GM19468 (cell line): ENCODE results near the gene CBX8.

Experiments
- ATAC-seq: cut with Tn5 transposase; IDR thresholded peaks from one replicate; pipeline ENCODE4 v1.9.1; 2021; ENCODE audit warnings: mild to moderate bottlenecking, moderate library complexity, moderate number of reproducible peaks; ENCODE audit not compliant: unreplicated experiment; ENCODE audit errors: extremely low read depth

CBX8 gene

GRCh38 chr17:79821331-79822095 lies 24.6 kb upstream of the CBX8 start:
- no peak for ATAC-seq

GRCh38 chr17:79820959-79821330 lies 24.1 kb upstream of the CBX8 start:
- ATAC-seq: no peak

- ATAC-seq: no peak
These were observed 22.8 kb upstream of the CBX8 start for GRCh38 chr17:79819534-79820276.

GRCh38 chr17:79819085-79819484 lies 22.2 kb upstream of the CBX8 start:
- ATAC-seq: no peak

GRCh38 chr17:79818026-79818758 lies 21.3 kb upstream of the CBX8 start:
- ATAC-seq: no peak

GRCh38 chr17:79815836-79816461 lies 19.1 kb upstream of the CBX8 start:
- no peak for ATAC-seq

GRCh38 chr17:79814974-79815835 lies 18.3 kb upstream of the CBX8 start:
- ATAC-seq: no peak

- no peak for ATAC-seq
These were observed 17.5 kb upstream of the CBX8 start for GRCh38 chr17:79814127-79814973.

- no peak for ATAC-seq
These were observed 16.6 kb upstream of the CBX8 start for GRCh38 chr17:79813297-79814126.

GRCh38 chr17:79812353-79813258 lies 15.7 kb upstream of the CBX8 start:
- no peak for ATAC-seq

- ATAC-seq: no peak
These were observed 15.0 kb upstream of the CBX8 start for GRCh38 chr17:79811868-79812352.

- ATAC-seq: no peak
These were observed 14.4 kb upstream of the CBX8 start for GRCh38 chr17:79811011-79811867.

- ATAC-seq: peak; percentile 67
These were observed 13.5 kb upstream of the CBX8 start for GRCh38 chr17:79810130-79811010.

GRCh38 chr17:79809530-79810129 lies 12.8 kb upstream of the CBX8 start:
- ATAC-seq: no peak
